GM19397 (cell line): Measurements from ENCODE around the gene PCDHGA1.
"Not testable (repeated sequence)": the region's sequence is repeated elsewhere in the genome, so short reads cannot be mapped to it uniquely, and the experiment has no call there.

Experiments
- ATAC-seq: cut with Tn5 transposase; IDR thresholded peaks from one replicate; pipeline ENCODE4 v1.9.1; 2021; ENCODE audit warnings: mild to moderate bottlenecking, moderate library complexity; ENCODE audit not compliant: unreplicated experiment

Gene PCDHGA1

DNA sequence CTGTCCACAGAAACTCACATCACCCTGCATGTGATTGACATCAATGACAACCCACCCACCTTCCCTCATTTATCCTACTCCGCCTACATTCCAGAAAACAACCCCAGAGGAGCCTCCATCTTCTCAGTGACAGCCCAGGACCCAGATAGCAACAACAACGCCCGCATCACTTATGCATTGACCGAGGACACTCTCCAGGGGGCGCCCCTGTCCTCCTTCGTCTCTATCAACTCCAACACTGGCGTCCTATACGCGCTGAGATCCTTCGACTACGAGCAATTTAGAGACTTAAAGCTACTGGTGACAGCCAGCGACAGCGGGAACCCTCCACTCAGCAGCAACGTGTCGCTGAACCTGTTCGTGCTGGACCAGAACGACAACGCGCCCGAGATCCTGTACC, 15.0 kb downstream of the PCDHGA1 start:
- ATAC-seq, result no peak

DNA sequence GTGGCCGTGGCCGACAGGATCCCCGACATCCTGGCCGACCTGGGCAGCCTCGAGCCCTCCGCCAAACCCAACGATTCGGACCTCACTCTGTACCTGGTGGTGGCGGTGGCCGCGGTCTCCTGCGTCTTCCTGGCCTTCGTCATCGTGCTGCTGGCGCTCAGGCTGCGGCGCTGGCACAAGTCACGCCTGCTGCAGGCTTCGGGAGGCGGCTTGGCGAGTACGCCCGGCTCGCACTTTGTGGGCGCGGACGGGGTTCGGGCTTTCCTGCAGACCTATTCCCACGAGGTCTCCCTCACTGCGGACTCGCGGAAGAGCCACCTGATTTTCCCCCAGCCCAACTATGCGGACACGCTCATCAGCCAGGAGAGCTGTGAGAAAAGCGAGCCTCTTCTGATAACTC, 15.7 kb downstream of the PCDHGA1 start:
- not testable (repeated sequence) for ATAC-seq

DNA sequence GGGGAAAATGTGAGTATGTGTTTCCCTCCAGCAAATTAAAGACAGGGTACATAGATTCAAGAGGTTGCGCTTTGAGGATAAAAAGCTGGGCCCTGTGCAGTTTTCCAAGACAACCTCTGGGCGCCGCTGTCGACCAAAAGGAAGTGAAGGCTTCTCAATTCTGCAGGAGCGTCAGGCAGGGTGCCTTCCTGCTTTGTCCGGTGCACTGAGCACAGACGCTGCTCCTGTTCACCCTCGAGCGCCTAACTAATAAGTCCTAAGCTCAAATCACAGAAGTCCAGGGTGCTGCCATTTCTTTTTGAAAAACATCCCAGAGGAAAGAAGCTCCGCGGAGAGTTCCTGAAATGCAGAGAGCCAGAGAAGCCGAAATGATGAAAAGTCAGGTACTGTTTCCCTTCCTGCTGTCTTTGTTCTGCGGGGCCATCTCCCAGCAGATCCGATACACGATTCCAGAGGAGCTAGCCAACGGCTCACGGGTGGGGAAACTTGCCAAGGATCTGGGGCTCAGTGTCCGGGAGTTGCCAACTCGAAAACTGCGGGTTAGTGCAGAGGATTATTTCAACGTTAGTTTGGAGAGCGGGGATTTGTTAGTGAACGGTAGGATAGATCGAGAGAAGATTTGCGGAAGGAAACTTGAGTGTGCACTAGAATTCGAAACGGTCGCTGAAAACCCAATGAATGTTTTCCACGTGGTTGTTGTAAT, 19.8 kb downstream of the PCDHGA1 start, which contains the start of gene PCDHGB1:
Gene PCDHGB1, plus strand, starts transcription at position 183 of the 703 bp plus-strand sequence. Its CDS starts 162 bp downstream, at position 345.
- peak; percentile 72 for ATAC-seq

DNA sequence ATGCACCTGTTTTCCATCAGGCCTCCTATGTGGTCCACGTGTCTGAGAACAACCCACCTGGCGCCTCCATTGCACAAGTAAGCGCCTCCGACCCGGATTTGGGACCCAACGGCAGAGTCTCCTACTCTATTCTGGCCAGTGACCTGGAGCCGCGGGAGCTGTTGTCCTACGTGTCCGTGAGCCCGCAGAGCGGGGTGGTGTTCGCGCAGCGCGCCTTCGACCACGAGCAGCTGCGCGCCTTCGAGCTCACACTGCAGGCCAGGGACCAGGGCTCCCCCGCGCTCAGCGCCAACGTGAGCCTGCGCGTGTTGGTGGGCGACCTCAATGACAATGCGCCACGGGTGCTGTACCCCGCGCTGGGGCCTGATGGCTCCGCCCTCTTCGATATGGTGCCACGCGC, 21.3 kb downstream of the PCDHGA1 start:
- no peak for ATAC-seq

DNA sequence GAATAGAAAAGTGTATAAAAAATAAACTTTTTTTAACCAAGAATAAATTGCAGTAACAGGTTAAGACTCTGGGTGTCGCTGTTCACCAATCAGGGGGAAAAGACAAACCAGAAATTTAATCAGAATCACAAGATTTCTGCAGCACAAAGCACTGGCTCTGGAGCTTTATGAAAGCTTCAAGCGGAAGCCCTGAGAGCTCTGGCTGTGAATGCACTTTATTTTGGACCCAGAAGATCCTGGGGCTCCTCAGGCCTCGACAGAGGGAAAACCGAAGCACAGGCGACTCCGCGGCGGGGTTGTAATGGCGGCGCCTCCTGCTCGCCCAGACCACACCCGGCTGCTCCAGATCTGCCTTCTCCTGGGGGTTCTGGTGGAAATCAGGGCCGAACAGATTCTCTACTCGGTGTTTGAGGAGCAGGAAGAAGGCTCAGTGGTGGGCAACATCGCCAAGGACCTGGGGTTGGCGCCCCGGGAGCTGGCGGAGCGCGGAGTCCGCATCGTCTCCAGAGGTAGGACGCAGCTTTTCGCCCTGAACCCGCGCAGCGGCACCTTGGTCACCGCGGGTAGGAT, 24.7 kb downstream of the PCDHGA1 start, which contains the start of gene PCDHGA4:
Gene PCDHGA4, plus strand, starts transcription at position 122 of the 570 bp plus-strand sequence. Its CDS starts 87 bp downstream, at position 209.
- no peak for ATAC-seq

DNA sequence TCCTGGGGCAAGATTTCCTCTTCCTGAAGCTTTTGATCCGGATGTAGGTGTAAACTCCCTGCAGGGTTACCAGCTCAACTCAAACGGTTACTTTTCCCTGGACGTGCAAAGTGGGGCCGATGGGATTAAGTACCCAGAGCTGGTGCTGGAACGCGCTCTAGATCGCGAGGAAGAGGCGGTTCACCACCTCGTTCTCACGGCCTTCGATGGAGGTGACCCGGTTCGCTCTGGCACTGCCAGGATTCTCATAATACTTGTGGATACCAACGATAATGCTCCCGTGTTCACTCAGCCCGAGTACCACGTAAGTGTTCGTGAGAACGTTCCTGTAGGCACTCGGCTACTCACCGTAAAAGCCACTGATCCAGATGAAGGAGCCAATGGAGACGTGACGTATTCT, 25.3 kb downstream of the PCDHGA1 start:
- no peak for ATAC-seq

DNA sequence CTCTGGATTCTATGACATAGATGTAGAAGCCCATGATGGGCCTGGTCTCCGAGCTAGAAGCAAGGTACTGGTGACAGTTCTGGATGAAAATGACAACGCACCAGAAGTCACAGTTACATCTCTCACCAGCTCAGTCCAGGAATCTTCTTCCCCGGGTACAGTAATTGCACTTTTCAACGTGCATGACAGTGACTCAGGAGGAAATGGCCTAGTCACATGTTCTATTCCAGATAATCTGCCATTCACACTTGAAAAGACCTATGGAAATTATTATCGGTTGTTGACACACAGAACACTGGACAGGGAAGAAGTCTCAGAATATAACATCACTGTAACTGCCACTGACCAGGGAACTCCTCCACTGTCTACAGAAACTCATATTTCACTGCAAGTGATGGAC, 25.8 kb downstream of the PCDHGA1 start:
- ATAC-seq, result no peak

DNA sequence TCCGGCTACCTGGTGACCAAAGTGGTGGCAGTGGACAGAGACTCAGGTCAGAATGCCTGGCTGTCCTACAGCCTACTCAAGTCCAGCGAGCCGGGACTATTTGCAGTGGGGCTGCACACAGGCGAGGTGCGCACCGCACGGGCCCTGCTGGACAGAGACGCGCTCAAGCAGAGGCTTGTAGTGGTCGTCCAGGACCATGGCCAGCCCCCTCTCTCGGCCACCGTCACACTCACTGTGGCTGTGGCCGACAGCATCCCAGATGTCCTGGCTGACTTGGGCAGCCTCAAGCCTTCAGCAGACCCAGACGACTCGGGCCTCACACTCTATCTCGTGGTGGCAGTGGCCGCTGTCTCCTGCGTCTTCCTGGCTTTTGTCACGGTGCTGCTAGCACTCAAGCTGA, 26.6 kb downstream of the PCDHGA1 start:
- no peak for ATAC-seq

DNA sequence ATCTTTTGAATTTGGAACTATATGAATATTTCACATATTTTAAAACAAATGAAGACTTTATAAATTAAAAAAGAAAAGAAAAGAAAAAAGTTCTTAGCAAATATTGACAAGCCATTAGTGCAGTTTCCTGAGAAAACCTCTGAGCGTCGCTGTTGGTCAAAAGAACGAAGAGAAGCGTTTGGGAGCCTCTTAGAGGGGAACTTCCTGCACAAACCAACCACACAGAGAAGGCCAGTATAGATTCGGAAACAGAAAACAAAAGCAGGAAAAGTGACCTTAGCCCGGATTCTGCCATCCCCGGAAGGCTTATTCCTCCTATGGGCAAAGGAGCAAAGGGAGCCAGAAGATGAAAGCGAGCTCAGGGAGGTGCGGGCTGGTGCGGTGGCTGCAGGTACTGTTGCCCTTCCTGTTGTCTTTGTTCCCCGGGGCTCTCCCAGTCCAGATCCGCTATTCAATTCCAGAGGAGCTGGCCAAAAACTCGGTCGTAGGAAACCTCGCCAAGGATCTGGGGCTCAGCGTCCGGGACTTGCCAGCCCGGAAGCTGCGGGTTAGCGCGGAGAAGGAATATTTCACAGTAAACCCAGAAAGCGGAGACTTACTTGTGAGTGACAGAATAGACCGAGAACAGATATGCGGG, 29.6 kb downstream of the PCDHGA1 start, which contains the start of gene PCDHGB2:
Gene PCDHGB2, plus strand, starts transcription at position 205 of the 637 bp plus-strand sequence. Its CDS starts 142 bp downstream, at position 347.
- ATAC-seq, result no peak

DNA sequence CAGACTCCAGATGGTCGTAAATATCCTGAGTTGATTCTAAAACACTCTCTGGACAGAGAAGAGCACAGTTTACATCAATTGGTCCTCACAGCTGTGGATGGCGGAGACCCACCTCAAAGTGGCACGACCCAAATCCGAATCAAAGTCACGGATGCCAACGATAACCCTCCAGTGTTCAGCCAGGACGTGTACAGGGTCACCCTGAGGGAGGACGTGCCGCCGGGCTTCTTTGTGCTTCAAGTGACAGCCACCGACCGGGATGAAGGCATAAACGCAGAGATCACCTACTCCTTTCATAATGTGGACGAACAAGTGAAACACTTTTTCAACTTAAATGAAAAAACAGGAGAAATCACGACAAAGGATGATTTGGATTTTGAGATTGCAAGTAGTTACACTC, 30.4 kb downstream of the PCDHGA1 start:
- ATAC-seq, result no peak

DNA sequence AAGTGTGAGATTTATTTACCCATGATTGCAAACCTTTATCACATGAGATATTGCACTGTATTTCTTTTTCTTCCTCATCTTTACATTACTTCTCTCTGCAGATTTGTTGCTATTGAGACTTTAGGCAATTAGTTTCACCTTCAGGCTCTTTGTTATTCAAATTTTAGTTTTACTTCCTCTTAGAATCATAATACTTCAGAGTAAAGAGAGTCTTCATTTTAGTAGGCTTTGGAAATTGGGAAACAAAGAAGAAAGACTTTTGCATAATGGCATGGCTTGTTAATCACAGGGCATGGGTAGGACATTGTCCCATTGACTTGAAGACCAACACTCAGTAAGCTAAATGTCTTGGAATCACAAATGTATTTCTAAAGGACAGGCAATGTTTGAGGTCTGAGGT, 32.4 kb downstream of the PCDHGA1 start:
- no peak for ATAC-seq

DNA sequence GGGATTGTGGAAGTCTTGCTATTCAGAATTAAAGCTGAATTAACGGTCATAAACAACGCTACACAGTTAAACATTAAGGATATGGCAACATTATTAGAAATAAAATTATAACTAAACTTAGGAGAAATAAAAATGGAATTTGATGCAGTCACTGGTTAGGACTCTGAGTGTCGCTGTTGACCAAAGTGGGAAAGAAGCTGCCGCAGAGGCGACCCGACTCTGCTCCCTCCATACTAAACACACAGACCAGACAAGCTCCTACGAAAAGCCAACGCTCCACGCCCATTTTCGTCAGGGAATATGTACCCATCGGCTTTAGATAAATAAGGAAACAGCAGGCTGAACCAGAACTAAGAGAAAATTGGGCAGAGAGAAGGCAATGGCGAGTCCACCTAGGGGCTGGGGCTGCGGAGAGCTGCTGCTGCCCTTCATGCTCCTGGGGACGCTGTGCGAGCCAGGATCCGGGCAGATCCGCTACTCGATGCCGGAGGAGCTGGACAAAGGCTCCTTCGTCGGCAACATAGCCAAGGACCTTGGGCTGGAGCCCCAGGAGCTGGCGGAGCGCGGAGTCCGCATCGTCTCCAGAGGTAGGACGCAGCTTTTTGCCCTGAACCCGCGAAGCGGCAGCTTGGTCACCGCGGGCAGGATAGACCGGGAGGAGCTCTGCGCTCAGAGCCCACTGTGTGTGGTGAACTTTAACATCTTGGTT, 33.8 kb downstream of the PCDHGA1 start, which contains the start of gene PCDHGA5:
Gene PCDHGA5, plus strand, starts transcription at position 211 of the 709 bp plus-strand sequence. Its CDS starts 169 bp downstream, at position 380.
- ATAC-seq, result no peak

DNA sequence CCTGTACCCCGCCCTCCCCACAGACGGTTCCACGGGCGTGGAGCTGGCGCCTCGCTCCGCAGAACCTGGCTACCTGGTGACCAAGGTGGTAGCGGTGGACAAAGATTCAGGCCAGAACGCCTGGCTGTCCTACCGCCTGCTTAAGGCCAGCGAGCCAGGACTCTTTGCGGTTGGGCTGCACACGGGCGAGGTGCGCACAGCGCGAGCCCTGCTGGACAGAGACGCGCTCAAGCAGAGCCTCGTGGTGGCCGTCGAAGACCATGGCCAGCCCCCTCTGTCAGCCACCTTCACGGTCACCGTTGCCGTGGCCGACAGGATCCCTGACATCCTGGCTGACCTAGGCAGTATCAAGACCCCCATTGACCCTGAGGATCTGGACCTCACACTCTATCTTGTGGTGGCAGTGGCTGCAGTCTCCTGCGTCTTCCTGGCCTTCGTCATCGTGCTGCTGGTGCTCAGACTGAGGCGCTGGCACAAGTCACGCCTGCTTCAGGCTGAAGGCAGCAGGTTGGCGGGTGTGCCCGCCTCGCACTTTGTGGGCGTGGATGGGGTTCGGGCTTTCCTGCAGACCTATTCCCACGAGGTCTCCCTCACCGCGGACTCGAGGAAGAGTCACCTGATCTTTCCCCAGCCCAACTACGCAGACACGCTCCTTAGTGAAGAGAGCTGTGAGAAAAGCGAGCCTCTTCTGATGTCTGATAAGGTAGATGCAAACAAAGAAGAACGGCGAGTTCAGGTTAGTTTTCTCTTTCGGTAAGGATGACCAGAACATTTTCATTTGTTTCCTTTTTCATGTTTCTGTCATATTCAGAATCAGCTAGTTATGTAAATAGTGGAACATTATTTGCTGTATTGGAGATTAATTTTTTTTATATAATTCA, 35.9 kb downstream of the PCDHGA1 start:
- ATAC-seq, result no peak

DNA sequence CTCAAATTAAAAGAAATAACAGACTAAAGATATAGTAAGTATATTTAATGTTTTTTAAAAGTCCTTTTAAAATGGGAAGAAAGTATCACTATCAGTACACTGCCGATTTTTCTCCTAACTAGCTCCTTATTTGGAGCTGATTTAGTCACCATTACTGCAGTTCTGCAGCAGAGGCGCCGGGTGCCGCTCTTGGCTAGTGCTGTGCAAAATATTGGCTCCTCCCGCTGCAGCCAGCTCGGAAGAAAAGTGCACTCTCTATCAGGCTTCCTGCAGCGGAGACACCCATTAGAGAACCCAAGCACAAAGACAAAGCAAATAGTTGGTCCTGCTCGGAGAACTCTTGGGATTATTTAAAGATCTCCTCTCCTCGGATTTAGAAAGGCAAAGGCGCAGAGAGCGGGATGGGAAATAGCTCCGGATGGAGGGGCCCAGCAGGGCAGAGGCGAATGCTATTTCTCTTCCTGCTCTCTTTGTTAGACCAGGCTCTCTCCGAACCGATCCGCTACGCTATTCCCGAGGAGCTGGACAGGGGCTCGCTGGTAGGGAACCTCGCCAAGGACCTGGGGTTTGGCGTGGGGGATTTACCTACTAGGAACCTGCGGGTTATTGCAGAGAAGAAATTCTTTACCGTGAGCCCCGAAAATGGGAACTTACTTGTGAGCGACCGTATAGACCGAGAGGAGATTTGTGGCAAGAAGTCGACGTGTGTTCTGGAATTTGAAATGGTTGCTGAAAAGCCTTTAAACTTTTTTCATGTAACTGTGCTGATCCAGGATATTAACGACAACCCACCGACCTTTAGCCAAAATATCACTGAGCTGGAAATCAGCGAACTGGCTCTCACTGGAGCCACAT, 39.9 kb downstream of the PCDHGA1 start, which contains the start of gene PCDHGB3:
Gene PCDHGB3, plus strand, starts transcription at position 249 of the 855 bp plus-strand sequence. Its CDS starts 153 bp downstream, at position 402.
- no peak for ATAC-seq

DNA sequence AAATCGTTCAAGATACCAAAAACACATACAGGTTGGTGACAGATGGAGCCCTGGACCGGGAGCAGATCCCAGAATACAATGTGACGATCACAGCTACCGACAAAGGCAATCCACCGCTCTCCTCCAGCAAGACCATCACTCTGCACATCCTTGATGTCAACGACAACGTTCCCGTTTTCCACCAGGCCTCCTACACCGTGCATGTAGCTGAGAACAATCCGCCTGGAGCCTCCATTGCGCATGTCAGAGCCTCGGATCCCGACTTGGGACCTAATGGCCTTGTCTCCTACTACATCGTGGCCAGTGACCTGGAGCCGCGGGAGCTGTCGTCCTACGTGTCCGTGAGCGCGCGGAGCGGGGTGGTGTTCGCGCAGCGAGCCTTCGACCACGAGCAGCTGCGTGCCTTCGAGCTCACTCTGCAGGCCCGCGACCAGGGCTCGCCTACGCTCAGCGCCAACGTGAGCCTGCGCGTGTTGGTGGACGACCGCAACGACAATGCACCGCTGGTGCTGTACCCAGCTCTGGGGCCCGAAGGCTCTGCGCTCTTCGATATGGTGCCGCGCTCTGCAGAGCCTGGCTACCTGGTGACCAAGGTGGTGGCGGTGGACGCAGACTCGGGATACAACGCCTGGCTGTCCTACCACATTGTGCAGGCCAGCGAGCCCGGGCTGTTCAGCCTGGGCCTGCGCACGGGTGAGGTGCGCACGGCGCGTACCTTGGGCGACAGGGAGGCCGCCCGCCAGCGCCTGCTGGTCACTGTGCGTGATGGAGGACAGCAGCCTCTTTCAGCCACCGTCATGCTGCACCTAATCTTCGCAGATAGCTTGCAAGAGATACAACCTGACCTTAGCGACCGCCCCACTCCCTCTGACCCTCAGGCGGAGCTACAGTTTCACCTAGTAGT, 41.5 kb downstream of the PCDHGA1 start:
- ATAC-seq, result no peak

DNA sequence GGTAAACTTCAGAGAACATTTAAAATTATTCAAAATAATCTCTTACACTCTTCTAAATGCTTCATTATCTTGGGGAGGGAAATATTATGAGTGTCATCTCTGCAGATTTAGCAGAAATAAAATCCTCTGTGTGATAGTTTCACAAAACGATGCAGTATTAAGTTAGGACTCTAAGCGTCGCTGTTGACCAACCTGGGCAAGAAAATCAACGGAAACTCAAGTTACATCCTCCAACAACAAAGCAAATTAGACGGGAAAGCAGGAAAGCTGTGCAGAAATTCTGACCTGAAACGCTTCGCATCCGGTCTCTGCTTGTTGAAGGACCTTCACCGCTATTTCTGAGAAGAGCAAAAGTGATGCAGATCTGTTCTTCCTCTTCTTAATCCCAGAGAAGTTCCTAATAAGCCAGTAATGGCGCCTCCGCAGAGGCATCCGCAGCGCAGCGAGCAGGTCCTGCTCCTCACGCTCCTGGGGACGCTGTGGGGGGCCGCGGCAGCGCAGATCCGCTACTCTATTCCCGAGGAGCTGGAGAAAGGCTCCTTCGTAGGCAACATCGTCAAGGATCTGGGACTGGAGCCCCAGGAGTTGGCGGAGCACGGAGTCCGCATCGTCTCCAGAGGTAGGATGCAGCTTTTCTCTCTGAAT, 43.5 kb downstream of the PCDHGA1 start, which contains the start of gene PCDHGA6:
Gene PCDHGA6, plus strand, starts transcription at position 219 of the 645 bp plus-strand sequence. Its CDS starts 193 bp downstream, at position 412.
- ATAC-seq, result no peak

DNA sequence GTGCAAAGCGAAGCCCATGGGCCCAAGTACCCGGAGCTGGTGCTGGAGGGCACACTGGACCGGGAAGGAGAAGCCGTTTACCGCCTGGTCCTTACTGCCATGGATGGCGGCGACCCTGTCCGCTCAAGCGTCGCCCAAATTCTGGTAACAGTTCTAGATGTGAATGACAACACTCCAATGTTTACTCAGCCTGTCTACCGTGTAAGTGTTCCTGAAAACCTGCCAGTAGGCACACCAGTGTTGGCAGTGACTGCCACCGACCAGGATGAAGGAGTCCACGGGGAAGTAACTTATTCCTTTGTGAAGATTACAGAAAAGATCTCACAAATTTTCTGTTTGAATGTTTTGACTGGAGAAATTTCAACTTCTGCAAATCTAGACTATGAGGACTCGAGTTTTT, 44.3 kb downstream of the PCDHGA1 start:
- ATAC-seq, result no peak
